ENCODE data around the gene BLOC1S2.
"Not testable (repeated sequence)": the region's sequence is repeated elsewhere in the genome, so short reads cannot be mapped to it uniquely, and the experiment has no call there.

Gene BLOC1S2

GRCh38 chr10:100291356-100291755, 4.9 kb upstream of the BLOC1S2 start:
- DNase-seq (ENCODE audit: low read depth), result no peak

GRCh38 chr10:100289641-100290040, 3.2 kb upstream of the BLOC1S2 start:
- DNase-seq (ENCODE audit: low read depth), result no peak

DNA sequence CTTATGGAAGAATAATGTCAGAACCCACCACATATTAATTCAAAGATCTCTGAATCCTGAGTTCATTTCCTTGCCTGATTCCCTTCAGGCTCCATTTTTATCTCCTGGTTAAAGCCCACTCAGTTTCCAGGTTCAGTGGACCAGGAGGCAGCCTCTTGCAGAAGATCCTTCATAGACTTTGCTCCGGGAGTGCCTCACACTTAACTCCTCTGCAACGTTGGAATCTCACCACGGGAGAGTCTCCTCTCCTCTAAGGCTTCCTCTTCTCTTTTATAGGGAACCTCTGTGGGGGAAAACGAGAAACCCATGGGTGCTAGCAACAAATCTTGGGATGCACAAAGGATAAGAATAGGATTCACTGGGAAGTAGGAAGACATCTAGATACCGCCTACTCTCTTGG, 1.7 kb upstream of the BLOC1S2 start:
- DNase-seq (ENCODE audit: low read depth), result no peak

DNA sequence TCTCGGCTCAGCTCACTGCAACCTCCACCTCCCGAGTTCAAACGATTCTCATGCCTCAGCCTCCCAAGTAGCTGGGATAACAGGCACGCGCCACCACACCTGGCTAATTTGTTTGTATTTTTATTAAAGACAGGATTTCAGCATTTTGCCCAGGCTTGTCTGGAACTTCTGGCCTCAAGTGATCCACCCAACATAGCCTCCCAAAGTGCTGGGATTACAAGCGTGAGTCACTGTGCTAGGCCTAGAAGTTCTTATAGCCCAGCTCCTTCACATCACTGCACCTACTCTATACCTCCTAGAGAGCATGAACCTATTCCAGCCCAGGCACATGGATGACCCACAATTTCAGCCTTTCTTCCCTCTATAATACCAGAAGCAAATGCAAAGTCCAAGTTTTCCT, 1.3 kb upstream of the BLOC1S2 start:
- no peak for DNase-seq (ENCODE audit: low read depth)

DNA sequence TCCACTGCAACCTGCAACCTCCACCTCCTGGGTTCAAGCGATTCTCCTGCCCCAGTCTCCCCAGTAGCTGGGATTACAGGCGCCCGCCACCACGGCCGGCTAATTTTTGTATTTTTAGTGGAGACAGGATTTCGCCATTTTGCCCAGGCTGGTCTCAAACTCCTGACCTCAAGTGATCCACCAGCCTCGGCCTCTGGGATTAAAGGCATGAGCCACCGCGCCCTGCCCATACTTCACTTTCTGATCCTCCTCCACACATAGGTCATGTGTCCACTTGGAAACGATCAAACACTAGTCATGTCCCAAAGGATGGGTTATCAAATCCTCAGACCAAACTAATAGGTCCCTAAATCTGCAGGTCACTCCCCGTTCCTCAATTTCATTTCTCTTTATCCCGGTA, 1.2 kb downstream of the BLOC1S2 start:
- DNase-seq (ENCODE audit: low read depth), result not testable (repeated sequence)

DNA sequence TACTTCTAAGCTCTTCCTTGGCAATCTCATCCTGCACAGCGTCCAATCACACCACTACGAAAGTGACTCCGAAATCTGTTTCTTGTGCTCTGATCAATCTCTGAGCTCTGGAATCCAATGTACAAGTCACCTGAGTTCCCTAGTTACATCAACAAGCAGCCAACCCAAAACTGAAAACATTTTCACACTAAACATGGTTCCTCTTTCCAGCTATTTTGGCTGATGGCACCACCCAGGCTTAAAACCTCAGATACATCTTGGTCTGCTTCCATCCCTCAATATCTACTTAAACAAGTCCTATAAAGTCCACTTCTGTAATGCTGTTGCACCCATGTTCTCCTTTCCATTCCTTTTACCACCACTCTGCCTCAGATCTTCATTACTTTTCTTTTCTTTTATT, 3.6 kb downstream of the BLOC1S2 start:
- no peak for DNase-seq (ENCODE audit: low read depth)

DNA sequence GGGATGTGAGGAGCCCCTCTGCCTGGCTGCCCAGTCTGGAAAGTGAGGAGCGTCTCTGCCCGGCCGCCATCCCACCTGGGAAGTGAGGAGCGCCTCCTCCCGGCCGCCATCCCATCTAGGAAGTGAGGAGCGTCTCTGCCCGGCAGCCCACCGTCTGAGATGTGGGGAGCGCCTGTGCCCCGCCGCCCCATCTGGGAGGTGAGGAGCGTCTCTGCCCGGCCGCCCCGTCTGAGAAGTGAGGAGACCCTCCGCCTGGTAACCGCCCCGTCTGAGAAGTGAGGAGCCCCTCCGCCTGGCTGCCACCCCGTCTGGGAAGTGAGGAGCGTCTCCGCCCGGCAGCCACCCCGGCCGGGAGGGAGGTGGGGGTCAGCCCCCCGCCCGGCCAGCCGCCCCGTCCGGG, 9.5 kb downstream of the BLOC1S2 start:
- DNase-seq (ENCODE audit: low read depth), result not testable (repeated sequence)

DNA sequence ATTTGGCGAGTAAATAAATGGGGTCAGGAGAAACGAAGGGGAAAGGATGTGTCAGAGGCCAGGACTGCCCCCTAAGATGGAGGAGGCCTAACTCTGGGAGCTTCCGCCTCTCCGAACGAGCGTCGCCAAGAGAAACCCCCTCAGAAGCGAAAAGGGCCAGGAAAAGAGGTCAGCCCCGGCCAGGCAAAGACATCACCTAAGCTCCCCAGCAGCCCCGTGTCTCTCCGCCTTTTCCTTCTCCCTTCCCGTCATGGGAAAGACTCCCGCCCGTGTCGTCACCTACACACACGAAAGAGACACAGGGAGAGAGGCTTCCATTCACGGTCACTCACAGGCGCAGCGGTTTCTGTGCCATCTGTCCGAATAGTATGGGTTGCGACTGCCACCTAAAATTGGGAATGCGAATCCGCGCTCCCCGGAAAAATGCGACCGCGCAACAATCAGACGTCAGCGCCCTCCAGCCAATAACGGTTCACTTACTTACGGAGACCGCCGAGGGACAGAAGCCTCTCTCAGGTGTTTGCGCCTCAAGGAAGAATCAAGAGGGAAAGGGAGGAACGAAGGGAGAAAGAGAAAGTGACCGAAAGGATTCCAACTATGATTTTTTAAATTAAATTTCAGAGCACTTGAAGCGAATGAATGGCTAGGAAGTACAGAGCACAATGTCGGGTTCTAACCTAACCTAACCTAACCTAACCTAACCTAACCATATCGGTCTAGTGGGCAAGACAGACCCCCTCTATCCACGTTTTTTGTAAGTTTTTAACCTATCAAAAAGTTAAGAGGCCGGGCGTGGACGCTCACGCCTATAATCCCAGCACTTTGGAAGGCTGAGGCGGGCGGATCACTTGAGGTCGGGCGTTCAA, 19.0 kb downstream of the BLOC1S2 start, which contains the start of gene CWF19L1:
Gene CWF19L1 (minus strand): TSS at position 400 of the 866 bp plus-strand sequence. CDS start 45 bp downstream, at position 355.
- peak; percentile 50 for DNase-seq (ENCODE audit: low read depth)

DNA sequence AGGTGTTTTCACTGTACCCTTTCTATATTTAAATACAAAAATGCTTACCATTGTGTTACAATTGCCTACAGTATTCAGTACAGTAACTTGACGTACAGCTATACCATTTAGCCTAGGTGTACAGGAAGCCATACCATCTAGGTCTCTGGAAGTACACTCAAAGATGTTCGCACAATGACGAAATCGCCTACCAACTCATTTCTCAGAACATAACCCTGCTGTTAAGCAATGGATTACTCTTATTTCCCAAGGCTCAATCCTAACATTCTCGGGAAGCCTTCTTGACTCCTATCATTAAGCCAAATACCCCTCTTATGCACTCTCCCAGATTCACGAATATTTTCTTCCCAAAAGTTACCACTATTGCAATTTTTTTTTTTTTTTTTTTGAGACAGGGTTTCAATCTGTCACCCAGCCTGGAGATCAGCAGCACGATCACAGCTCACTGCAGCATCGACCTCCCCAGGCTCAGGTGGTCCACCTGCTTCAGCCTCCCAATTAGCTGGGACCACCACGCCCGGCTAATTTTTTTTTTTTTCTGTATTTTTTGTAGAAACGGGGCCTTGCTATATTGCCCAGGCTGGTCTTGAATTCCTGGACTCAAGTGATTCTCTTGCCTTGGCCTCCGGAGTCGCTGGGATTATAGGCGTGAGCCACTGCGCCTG, 20.5 kb downstream of the BLOC1S2 start:
- no peak for DNase-seq (ENCODE audit: low read depth)

GRCh38 chr10:100254191-100254590, 32.3 kb downstream of the BLOC1S2 start:
- DNase-seq (ENCODE audit: low read depth), result no peak

- DNase-seq (ENCODE audit: low read depth), result no peak
Measured at GRCh38 chr10:100253041-100253440, 33.4 kb downstream of the BLOC1S2 start.

- no peak for DNase-seq (ENCODE audit: low read depth)
Measured at GRCh38 chr10:100248820-100249219, 37.7 kb downstream of the BLOC1S2 start.

- DNase-seq (ENCODE audit: low read depth), result no peak
Measured at GRCh38 chr10:100245484-100246220, 40.8 kb downstream of the BLOC1S2 start.

- no peak for DNase-seq (ENCODE audit: low read depth)
Measured at GRCh38 chr10:100239851-100240250, 46.6 kb downstream of the BLOC1S2 start.

DNA sequence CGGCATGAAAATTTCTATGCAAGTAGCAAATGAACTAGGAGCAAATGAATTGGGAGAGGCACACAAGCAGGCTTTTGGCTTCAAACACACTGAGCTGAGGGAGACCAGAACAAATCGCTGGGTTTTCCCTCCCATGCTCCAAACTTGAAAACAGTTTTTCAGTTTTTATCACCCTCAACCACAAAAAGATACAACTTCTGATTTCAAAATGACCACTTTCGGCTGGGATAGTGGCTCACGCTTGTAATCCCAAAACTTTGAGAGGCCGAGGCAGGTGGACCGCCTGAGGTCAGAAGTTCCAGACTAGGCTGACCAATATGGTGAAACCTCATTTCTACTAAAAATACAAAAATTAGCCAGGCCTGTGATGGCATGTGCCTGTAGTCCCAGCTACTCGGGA, 48.1 kb downstream of the BLOC1S2 start:
- DNase-seq (ENCODE audit: low read depth), result no peak

DNA sequence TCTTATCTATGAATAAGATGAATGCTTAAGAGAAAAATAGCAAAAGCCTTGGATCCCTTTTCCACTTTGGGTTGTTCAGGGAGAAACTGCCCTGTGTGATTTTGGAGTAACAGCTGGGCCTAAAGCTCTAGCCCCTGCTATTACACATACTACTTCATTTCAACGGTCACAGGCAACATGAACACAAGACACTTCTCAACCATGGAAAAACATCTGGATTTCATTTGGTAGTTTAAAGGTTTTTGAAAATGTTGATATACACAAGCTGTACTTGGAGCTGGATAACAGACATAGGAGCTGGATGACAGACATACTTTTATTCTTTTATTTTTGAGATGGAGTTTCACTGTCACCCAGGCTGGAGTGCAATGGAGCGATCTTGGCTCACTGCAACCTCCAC, 54.4 kb downstream of the BLOC1S2 start:
- no peak for DNase-seq (ENCODE audit: low read depth)

- no peak for DNase-seq (ENCODE audit: low read depth)
Measured at GRCh38 chr10:100229819-100230422, 56.6 kb downstream of the BLOC1S2 start.

DNA sequence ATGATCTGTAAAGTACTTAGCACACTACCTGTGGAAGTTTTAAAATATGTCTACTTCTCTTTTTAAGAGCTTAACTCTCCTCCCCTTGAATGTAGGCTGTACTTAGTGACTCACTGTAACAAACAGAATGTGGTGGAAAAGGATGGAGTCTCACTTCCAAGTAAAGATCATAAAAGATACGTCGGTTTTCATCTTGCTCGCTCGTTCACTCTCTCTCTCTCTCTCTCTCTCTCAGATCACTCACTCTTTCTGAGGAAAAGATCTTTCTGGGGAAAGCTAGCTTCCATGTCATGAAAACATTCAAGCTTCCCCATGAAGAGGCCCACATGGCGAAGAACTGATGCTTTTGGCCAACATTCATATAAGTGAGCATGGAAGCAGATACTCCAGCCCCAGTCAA, 62.6 kb downstream of the BLOC1S2 start:
- no peak for DNase-seq (ENCODE audit: low read depth)

Data from activated T-helper 1 cell treated with Interleukin-2 at 50 U/mL for 16 hours (primary cell).